K562 (cell line): ENCODE results near the gene GPC1. TPM values are rescaled to one million over a fixed set of nuclear protein-coding genes. Genes with fewer than 3 reads are reported as not detected.
A peak's percentile ranks its signal among the peaks of the same experiment; 100 is the strongest.

Source experiments
- ATAC-seq: fragments of 200-7000 bp; cut with Tn5 transposase; 3 replicates; pipeline ENCODE4 v1.9.1; 2020; ENCODE audit warnings: moderate library complexity
- BruUV-seq: library from RNA; stranded (reverse); fragments of 400-500 nt; replicated peaks from 2 replicates; lab custom pipeline; 2021; lab: Mats Ljungman, UMichigan
- CTCF ChIA-PET: fragments of 300-600 bp; formaldehyde crosslinking; extraction: SDS; loops from one replicate; lab custom pipeline; 2021; ENCODE audit warnings: low intra/inter-chr PET ratio; lab: Yijun Ruan, JAX
- POLR2A ChIA-PET: fragments of 300-600, 350-650 bp; sonication (Branson Sonifier 250); formaldehyde crosslinking; extraction: SDS; loops from one replicate; lab custom pipeline; 2021; ENCODE audit warnings: antibody characterized with exemption, inconsistent platforms; lab: Yijun Ruan, JAX
- DNase-seq, 4 experiments: peaks; one replicate each; pipeline versions ENCODE4 v3.0.0 to v3.0.0-alpha.2; 2011 to 2018; ENCODE audit warnings: low spot score in 3 of 4, mixed read lengths in 3 of 4; ENCODE audit errors: extremely low read depth in 1 of 4
- FAIRE-seq: peaks from 2 replicates; lab custom pipeline; 2011; peaks lifted over from hg19 to GRCh38; lab: Jason Lieb, UNC
- H2AFZ ChIP-seq: 2 replicates; pipeline ENCODE4 v1.6.0; 2011; ENCODE audit warnings: low read depth, low read length, control low read depth, inconsistent platforms
- H3K27ac ChIP-seq: fragments of 200-600 bp; 3 replicates; pipeline ENCODE4 v1.8.0; 2011; ENCODE audit warnings: low read depth, mild to moderate bottlenecking, control low read depth, inconsistent platforms, low read length, moderate library complexity, mixed read lengths; ENCODE audit errors: extremely low read depth
- H3K27me3 ChIP-seq, 2 experiments: fragments of 300-600 bp in 1 of 2; 2 replicates in 1 of 2; 3 replicates in 1 of 2; pipeline versions ENCODE4 v1.6.0 to v1.8.0; 2011; ENCODE audit warnings: inconsistent platforms in 2 of 2, low read length in 2 of 2, mild to moderate bottlenecking in 1 of 2, mixed read lengths in 1 of 2, moderate library complexity in 1 of 2; ENCODE audit not compliant: control insufficient read depth in 2 of 2, insufficient read depth in 2 of 2
- H3K36me3 ChIP-seq: fragments of 300-600 bp; 3 replicates; pipeline ENCODE4 v1.8.0; 2011; ENCODE audit warnings: mild to moderate bottlenecking, low read length, inconsistent platforms; ENCODE audit not compliant: control insufficient read depth, insufficient read depth
- H3K4me1 ChIP-seq, 2 experiments: fragments of 200-600 bp in 1 of 2; replicated peaks in 1 of 2; 2 replicates in 1 of 2; 3 replicates in 1 of 2; pipeline versions ENCODE4 v1.5.1 to v1.8.0; 2011; ENCODE audit warnings: inconsistent platforms in 2 of 2, low read length in 2 of 2, mild to moderate bottlenecking in 1 of 2, mixed read lengths in 1 of 2, moderate library complexity in 1 of 2; ENCODE audit not compliant: control insufficient read depth in 2 of 2, insufficient read depth in 2 of 2
- H3K4me2 ChIP-seq: 2 replicates; pipeline ENCODE4 v1.6.1; 2011; ENCODE audit warnings: low read length, control low read depth, inconsistent platforms, mixed read lengths; ENCODE audit not compliant: insufficient read depth
- H3K4me3 ChIP-seq: fragments of 200-600 bp; sonication (generic), shearing (Covaris generic); 2 replicates; pipeline ENCODE4 v1.5.1; 2016; ENCODE audit warnings: control low read depth, inconsistent platforms
- H3K79me2 ChIP-seq: fragments of 200-600 bp; 3 replicates; pipeline ENCODE4 v1.8.0; 2011; ENCODE audit warnings: low read length, inconsistent platforms; ENCODE audit not compliant: control insufficient read depth, insufficient read depth
- H3K9ac ChIP-seq, 2 experiments: 2 replicates each; pipeline versions ENCODE4 v1.6.0 to v1.6.1; 2011; ENCODE audit warnings: low read depth in 2 of 2, low read length in 2 of 2, control low read depth in 1 of 2, inconsistent platforms in 1 of 2, mild to moderate bottlenecking in 1 of 2, mixed read lengths in 1 of 2; ENCODE audit not compliant: insufficient read depth in 1 of 2
- H3K9me1 ChIP-seq: one replicate; pipeline ENCODE4 v1.6.0; 2011; ENCODE audit warnings: inconsistent platforms, mild to moderate bottlenecking, low read length, moderate library complexity; ENCODE audit not compliant: control insufficient read depth, insufficient read depth
- H3K9me3 ChIP-seq: replicated peaks from 2 replicates; pipeline ENCODE4 v1.5.1; 2011; ENCODE audit warnings: low read depth, low read length, inconsistent platforms; ENCODE audit not compliant: control insufficient read depth, insufficient read depth
- H4K20me1 ChIP-seq: replicated peaks from 2 replicates; pipeline ENCODE4 v1.6.1; 2011; ENCODE audit warnings: low read length, inconsistent platforms, mixed read lengths; ENCODE audit not compliant: control insufficient read depth, insufficient read depth
- HDAC8 ChIP-seq: fragments of 450-650 bp; IDR thresholded peaks from 2 replicates; pipeline ENCODE4 v1.6.1; 2016; ENCODE audit warnings: mild to moderate bottlenecking, missing genetic modification characterization, moderate library complexity, missing compliant biosample characterization
- HOXB6 ChIP-seq: fragments of 250-450 bp; sonication (Bioruptor Pico); IDR thresholded peaks from 2 replicates; pipeline ENCODE4 v1.5.1; 2022; ENCODE audit warnings: mild to moderate bottlenecking, borderline replicate concordance
- KDM1A ChIP-seq, 2 experiments: fragments of 450-650 bp; IDR thresholded peaks; 2 replicates each; pipeline ENCODE4 v1.6.1; 2016; ENCODE audit warnings: mild to moderate bottlenecking in 2 of 2
- MAFG ChIP-seq: fragments of 450-650 bp; conservative IDR thresholded peaks from 2 replicates; pipeline ENCODE4 v1.6.1; 2016; ENCODE audit warnings: missing genetic modification characterization, missing compliant biosample characterization
- MYBL2 ChIP-seq, 2 experiments: fragments of 450-650 bp in 1 of 2; sonication (generic) in 1 of 2; formaldehyde crosslinking in 1 of 2; IDR thresholded peaks; 2 replicates each; pipeline versions ENCODE4 v1.6.1 to v1.8.1; 2017 to 2022; ENCODE audit warnings: borderline replicate concordance in 1 of 2, inconsistent platforms in 1 of 2, low read depth in 1 of 2, mild to moderate bottlenecking in 1 of 2, missing genetic modification reagents in 1 of 2, moderate library complexity in 1 of 2
- whole genome bisulfite sequencing: fragments of 100-300 bp; shearing (Covaris generic); methylation state at CpG from one replicate; pipeline ENCODE4 v1.1.6; 2016; ENCODE audit warnings: low coverage, mixed read lengths; ENCODE audit not compliant: insufficient coverage; ENCODE audit errors: missing lambda C conversion rate; 5-methylcytosine and 5-hydroxymethylcytosine counted together
- in situ Hi-C: fragments of 300-500 bp; cut with MboI; formaldehyde crosslinking; loops from 4 replicates; pipeline ENCODE4 v1.15.0; 2018; ENCODE audit warnings: inconsistent platforms, mixed read lengths
- intact Hi-C: fragments of 100-400 bp; cut with micrococcal nuclease; formaldehyde crosslinking; loops from 2 replicates; pipeline ENCODE4 v1.14.2; 2022
- polyA plus RNA-seq, 8 experiments: library from polyadenylated mRNA; depleted of rRNA in 4 of 8; stranded (reverse) in 5 of 8; unstranded in 3 of 8; fragments of >200 nt; fragmentation: Nextera tagmentation in 2 of 8; fragmentation: Illumina TruSeq in 1 of 8; extraction: Ambion mirVana in 2 of 8; extraction: Trizol in 1 of 8; gene quantifications; 2 replicates each; pipeline versions ENCODE4 v1.2.1 to v1.2.3, GENCODE V29; 2011 to 2014; ENCODE audit warnings: inconsistent platforms in 1 of 8, missing spikeins in 1 of 8
- total RNA-seq, 7 experiments: library from RNA; depleted of rRNA in 6 of 7; stranded (reverse); fragments of >200 nt in 6 of 7; fragmentation: Illumina TruSeq in 2 of 7; extraction: Trizol in 2 of 7; gene quantifications; 2 replicates each; pipeline versions ENCODE4 v1.2.1 to v1.2.3, GENCODE V29; 2011 to 2021; ENCODE audit warnings: low replicate concordance in 1 of 7
- TF ChIP-seq, protein P1 (sequence below): fragments of 150-350 bp; IDR thresholded peaks from 2 replicates; pipeline ENCODE4 v1.6.1; 2014; ENCODE audit warnings: low read depth, mild to moderate bottlenecking, low read length, borderline replicate concordance
- TF ChIP-seq, protein P2 (sequence below): sonication (generic); formaldehyde crosslinking; IDR thresholded peaks from 2 replicates; pipeline ENCODE4 v1.8.1; 2023; ENCODE audit warnings: mild to moderate bottlenecking, missing genetic modification reagents
- TF ChIP-seq, protein P3 (sequence below): sonication (generic); formaldehyde crosslinking; IDR thresholded peaks from 2 replicates; pipeline ENCODE4 v1.8.0; 2022; ENCODE audit warnings: missing genetic modification reagents, mild to moderate bottlenecking, moderate library complexity, borderline replicate concordance

GPC1 gene
- total and polyA plus RNA-seq, 9 of the 15 experiments (the other 6 are each of a cell fraction or from before 2014, with no cell fraction given): 0.07 to 0.82 (median 0.14) TPM; not detected in 3

DNA sequence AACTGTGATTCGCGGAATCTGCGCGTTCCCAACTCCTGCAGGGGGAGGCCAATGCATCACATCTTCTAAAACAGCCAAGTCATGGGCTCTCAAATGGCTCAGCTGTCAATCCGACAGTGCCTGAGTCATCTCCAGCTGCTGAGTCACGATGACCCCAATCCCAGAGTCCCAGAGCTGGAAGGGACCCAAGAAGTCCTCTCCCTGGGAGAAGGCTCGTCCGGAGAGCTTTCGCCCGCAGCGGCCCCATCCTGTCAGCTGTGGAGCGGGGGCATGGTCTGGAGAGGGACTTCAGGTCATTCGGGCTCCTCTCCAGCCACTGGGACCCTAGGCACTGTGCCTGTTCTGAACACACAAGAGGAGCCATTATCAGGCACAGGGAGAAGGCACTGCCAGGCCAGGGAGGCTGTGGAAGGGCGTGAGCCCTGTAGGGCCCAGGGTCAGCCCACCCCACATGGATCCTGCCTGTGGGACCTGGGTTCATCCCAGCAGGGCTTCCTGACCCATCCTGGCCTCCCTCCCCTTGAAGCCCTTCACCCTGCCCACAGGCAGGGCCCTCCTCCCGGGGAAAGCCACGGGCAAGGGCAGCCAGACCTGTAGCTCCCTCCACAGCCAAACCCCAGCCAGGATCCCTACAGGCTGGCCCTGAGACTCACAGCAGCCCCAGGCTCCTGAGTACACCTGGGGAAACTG, 47.6 kb upstream of the GPC1 start:
- Histone ChIP-seq H2AFZ (no peak overlapping the region), H3K4me2 (no peak overlapping the region; the same call in 1 of the 2 replicates), H3K4me3 (no peak overlapping the region), H3K79me2 (no peaks in the 10 kb centered on the region), H4K20me1 (no peaks in the 10 kb centered on the region), H3K4me1 (peaks cover 7 to 24% of the 10 kb centered on the region in 2 experiments; a peak in 4 of 5 replicates), H3K9me3 (no peaks in the 10 kb centered on the region; the same call in 1 of the 2 replicates), H3K9ac (peak overlapping the region in 1 of 2 experiments; percentile 25; a peak in 1 of 4 replicates), H3K36me3 (no peaks in the 10 kb centered on the region), H3K9me1 (no peaks in the 10 kb centered on the region), H3K27me3 (peaks cover 0 to 22% of the 10 kb centered on the region in 2 experiments; a peak in 2 of 5 replicates), H3K27ac (no peak overlapping the region; the same call in 2 of the 3 replicates)
- WGBS: 11% methylated on average over 8 of the region's 16 CpGs
- peak; percentile 86 for FAIRE-seq
- ChIA-PET CTCF (no interaction called here), POLR2A (interaction anchor here (0.6 to 0.7 kb wide), 4 partner anchors 37 to 270 kb away, joined by 3 read pairs; no protein-coding TSS in a partner anchor)
- intact Hi-C loops: no loop called here
- ATAC-seq: peak; percentile 82
- DNase-seq: peak; percentile 62 to 70 (median 66)
- in situ Hi-C loops: no loop called here
- no TSS peak for BruUV-seq
- TF ChIP-seq MAFG (tag) (peak; percentile 98), HDAC8 (tag) (no peak), HOXB6 (no peak), KDM1A (IDR thresholded peaks at IDR 0.05) (peak; percentile 93 to 94; a peak in 3 of 4 replicates), MYBL2 (IDR thresholded peaks at IDR 0.05; ENCODE audit: low read depth) (no peak), MYBL2 (CRISPR knock-in tag; IDR thresholded peaks at IDR 0.05; ENCODE audit: borderline replicate concordance) (no peak)
- TF ChIP-seq, protein P1, sequence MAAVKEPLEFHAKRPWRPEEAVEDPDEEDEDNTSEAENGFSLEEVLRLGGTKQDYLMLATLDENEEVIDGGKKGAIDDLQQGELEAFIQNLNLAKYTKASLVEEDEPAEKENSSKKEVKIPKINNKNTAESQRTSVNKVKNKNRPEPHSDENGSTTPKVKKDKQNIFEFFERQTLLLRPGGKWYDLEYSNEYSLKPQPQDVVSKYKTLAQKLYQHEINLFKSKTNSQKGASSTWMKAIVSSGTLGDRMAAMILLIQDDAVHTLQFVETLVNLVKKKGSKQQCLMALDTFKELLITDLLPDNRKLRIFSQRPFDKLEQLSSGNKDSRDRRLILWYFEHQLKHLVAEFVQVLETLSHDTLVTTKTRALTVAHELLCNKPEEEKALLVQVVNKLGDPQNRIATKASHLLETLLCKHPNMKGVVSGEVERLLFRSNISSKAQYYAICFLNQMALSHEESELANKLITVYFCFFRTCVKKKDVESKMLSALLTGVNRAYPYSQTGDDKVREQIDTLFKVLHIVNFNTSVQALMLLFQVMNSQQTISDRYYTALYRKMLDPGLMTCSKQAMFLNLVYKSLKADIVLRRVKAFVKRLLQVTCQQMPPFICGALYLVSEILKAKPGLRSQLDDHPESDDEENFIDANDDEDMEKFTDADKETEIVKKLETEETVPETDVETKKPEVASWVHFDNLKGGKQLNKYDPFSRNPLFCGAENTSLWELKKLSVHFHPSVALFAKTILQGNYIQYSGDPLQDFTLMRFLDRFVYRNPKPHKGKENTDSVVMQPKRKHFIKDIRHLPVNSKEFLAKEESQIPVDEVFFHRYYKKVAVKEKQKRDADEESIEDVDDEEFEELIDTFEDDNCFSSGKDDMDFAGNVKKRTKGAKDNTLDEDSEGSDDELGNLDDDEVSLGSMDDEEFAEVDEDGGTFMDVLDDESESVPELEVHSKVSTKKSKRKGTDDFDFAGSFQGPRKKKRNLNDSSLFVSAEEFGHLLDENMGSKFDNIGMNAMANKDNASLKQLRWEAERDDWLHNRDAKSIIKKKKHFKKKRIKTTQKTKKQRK: no peak
- TF ChIP-seq, protein P2, sequence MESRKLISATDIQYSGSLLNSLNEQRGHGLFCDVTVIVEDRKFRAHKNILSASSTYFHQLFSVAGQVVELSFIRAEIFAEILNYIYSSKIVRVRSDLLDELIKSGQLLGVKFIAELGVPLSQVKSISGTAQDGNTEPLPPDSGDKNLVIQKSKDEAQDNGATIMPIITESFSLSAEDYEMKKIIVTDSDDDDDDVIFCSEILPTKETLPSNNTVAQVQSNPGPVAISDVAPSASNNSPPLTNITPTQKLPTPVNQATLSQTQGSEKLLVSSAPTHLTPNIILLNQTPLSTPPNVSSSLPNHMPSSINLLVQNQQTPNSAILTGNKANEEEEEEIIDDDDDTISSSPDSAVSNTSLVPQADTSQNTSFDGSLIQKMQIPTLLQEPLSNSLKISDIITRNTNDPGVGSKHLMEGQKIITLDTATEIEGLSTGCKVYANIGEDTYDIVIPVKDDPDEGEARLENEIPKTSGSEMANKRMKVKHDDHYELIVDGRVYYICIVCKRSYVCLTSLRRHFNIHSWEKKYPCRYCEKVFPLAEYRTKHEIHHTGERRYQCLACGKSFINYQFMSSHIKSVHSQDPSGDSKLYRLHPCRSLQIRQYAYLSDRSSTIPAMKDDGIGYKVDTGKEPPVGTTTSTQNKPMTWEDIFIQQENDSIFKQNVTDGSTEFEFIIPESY (CRISPR knock-in tag): no peak
- TF ChIP-seq, protein P3, sequence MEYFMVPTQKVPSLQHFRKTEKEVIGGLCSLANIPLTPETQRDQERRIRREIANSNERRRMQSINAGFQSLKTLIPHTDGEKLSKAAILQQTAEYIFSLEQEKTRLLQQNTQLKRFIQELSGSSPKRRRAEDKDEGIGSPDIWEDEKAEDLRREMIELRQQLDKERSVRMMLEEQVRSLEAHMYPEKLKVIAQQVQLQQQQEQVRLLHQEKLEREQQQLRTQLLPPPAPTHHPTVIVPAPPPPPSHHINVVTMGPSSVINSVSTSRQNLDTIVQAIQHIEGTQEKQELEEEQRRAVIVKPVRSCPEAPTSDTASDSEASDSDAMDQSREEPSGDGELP (CRISPR knock-in tag): peak; percentile 87
